HEK293T (cell line): ENCODE data around the gene ATP5F1D.

Source experiments
- ARNT ChIP-seq: fragments of 450-650 bp; IDR thresholded peaks from 2 replicates; pipeline ENCODE4 v1.6.1; 2017; ENCODE audit warnings: mild to moderate bottlenecking
- BHLHE40 ChIP-seq: fragments of 450-650 bp; IDR thresholded peaks from 2 replicates; pipeline ENCODE4 v1.6.1; 2016; ENCODE audit warnings: mild to moderate bottlenecking, moderate library complexity, borderline replicate concordance
- ELF4 ChIP-seq: fragments of 450-650 bp; IDR thresholded peaks from 2 replicates; pipeline ENCODE4 v1.6.1; 2017; ENCODE audit warnings: antibody characterized with exemption
- FOXA1 ChIP-seq: fragments of 450-650 bp; IDR thresholded peaks from 2 replicates; pipeline ENCODE4 v1.6.1; 2016; ENCODE audit warnings: mild to moderate bottlenecking
- FOXK2 ChIP-seq: fragments of 450-650 bp; IDR thresholded peaks from 2 replicates; pipeline ENCODE4 v1.6.1; 2016; ENCODE audit warnings: mild to moderate bottlenecking
- FOXM1 ChIP-seq: fragments of 450-650 bp; IDR thresholded peaks from 2 replicates; pipeline ENCODE4 v1.6.1; 2017; ENCODE audit warnings: mild to moderate bottlenecking, borderline replicate concordance
- LEF1 ChIP-seq: fragments of 450-650 bp; IDR thresholded peaks from 2 replicates; pipeline ENCODE4 v1.6.1; 2017; ENCODE audit warnings: mild to moderate bottlenecking, borderline replicate concordance
- NFRKB ChIP-seq: fragments of 450-650 bp; IDR thresholded peaks from 2 replicates; pipeline ENCODE4 v1.6.1; 2016; ENCODE audit warnings: mild to moderate bottlenecking, moderate library complexity
- PKNOX1 ChIP-seq: fragments of 450-650 bp; IDR thresholded peaks from 2 replicates; pipeline ENCODE4 v1.6.1; 2016
- SP1 ChIP-seq: fragments of 450-650 bp; IDR thresholded peaks from 2 replicates; pipeline ENCODE4 v1.6.1; 2017
- SUZ12 ChIP-seq: fragments of 450-650 bp; IDR thresholded peaks from 2 replicates; pipeline ENCODE4 v1.6.1; 2016; ENCODE audit warnings: mild to moderate bottlenecking
- TARDBP ChIP-seq: fragments of 450-650 bp; IDR thresholded peaks from 2 replicates; pipeline ENCODE4 v1.6.1; 2016
- ZNF384 ChIP-seq: fragments of 450-650 bp; IDR thresholded peaks from 2 replicates; pipeline ENCODE4 v1.6.1; 2016

GRCh38 chr19:1214862-1215731 is 26.5 kb upstream of the ATP5F1D start:
- TF ChIP-seq LEF1: no peak
- no peak for TF ChIP-seq SP1
- no peak for TF ChIP-seq PKNOX1
- no peak for TF ChIP-seq FOXM1
- no peak for TF ChIP-seq TARDBP
- TF ChIP-seq SUZ12: no peak
- TF ChIP-seq ELF4: no peak
- TF ChIP-seq ZNF384: no peak
- TF ChIP-seq FOXA1: no peak
- TF ChIP-seq BHLHE40: no peak
- TF ChIP-seq FOXK2: no peak
- no peak for TF ChIP-seq ARNT
- no peak for TF ChIP-seq NFRKB
